ENCODE results near the gene CWH43. TPM values are rescaled to one million over a fixed set of nuclear protein-coding genes. Genes with fewer than 3 reads are reported as not detected.
"Not testable (repeated sequence)": the region's sequence is repeated elsewhere in the genome, so short reads cannot be mapped to it uniquely, and the experiment has no call there.

Gene CWH43
- total and polyA plus RNA-seq, 5 experiments from 2014 or later: not detected

- not testable (repeated sequence) for H3K36me3 Mint-ChIP-seq, H3K27me3 Mint-ChIP-seq, DNase-seq, H3K9me3 Mint-ChIP-seq, H3K4me3 Mint-ChIP-seq, ATAC-seq, H3K27ac Mint-ChIP-seq
- POLR2A ChIA-PET: interaction anchor here (1.5 kb wide), 1 partner anchor 13 kb away, joined by 6 read pairs; no protein-coding TSS in a partner anchor
- peaks cover 0 to 15% (median 8%) of the 10 kb centered on the region in 4 donors for H3K4me1 Mint-ChIP-seq
Measured at GRCh38 chr4:48957366-48957765, 28.7 kb upstream of the CWH43 start.

GRCh38 chr4:48958582-48958981 lies 27.5 kb upstream of the CWH43 start:
- Mint-ChIP-seq H3K4me3 (peak overlapping the region in 1 of 10 donors; percentile 30), H3K27me3 (peaks cover 0 to 4% (median 0%) of the 10 kb centered on the region in 5 donors), H3K4me1 (peaks cover 0 to 15% (median 8%) of the 10 kb centered on the region in 4 donors), H3K9me3 (no peaks in the 10 kb centered on the region), H3K36me3 (no peaks in the 10 kb centered on the region), H3K27ac (no peak overlapping the region)
- DNase-seq (no peak), ATAC-seq (no peak)
- POLR2A ChIA-PET: interaction anchor here (0.7 to 1.5 kb wide), 2 partner anchors 14 to 379 kb away, joined by 3 to 6 read pairs; no protein-coding TSS in a partner anchor

GRCh38 chr4:48960988-48961635 lies 25.0 kb upstream of the CWH43 start:
- peak overlapping the region in 2 of 10 donors; percentile 3 to 39 for H3K27ac Mint-ChIP-seq
- ATAC-seq (no peak), DNase-seq (no peak)
- H3K9me3 Mint-ChIP-seq: no peaks in the 10 kb centered on the region
- POLR2A ChIA-PET: no interaction called here
- H3K36me3 Mint-ChIP-seq: no peaks in the 10 kb centered on the region
- H3K4me3 Mint-ChIP-seq: no peak overlapping the region
- peaks cover 0 to 12% (median 8%) of the 10 kb centered on the region in 4 donors for H3K4me1 Mint-ChIP-seq
- peaks cover 0 to under 1% (median 0%) of the 10 kb centered on the region in 5 donors for H3K27me3 Mint-ChIP-seq

- ATAC-seq: no peak
- Mint-ChIP-seq H3K27ac (no peak overlapping the region), H3K36me3 (no peaks in the 10 kb centered on the region), H3K27me3 (no peaks in the 10 kb centered on the region), H3K4me3 (no peak overlapping the region), H3K9me3 (no peaks in the 10 kb centered on the region), H3K4me1 (peaks cover 0 to 7% (median 6%) of the 10 kb centered on the region in 4 donors)
- DNase-seq: no peak
- POLR2A ChIA-PET: interaction anchor here (0.6 to 0.9 kb wide), 2 partner anchors 18 to 184 kb away, joined by 3 read pairs; no protein-coding TSS in a partner anchor
Measured at GRCh38 chr4:48962636-48963035, 23.4 kb upstream of the CWH43 start.

- Mint-ChIP-seq H3K4me1 (peaks cover 0 to 2% (median 1%) of the 10 kb centered on the region in 4 donors), H3K36me3 (no peaks in the 10 kb centered on the region), H3K27ac (no peak overlapping the region), H3K9me3 (no peaks in the 10 kb centered on the region), H3K27me3 (no peaks in the 10 kb centered on the region), H3K4me3 (no peak overlapping the region)
- peak; percentile 52 to 87 (median 74) for DNase-seq
- ATAC-seq: peak; percentile 95 to 98
- POLR2A ChIA-PET: interaction anchor here (0.6 to 0.9 kb wide), 2 partner anchors 18 to 184 kb away, joined by 3 read pairs; no protein-coding TSS in a partner anchor
Measured at GRCh38 chr4:48963042-48963679, 22.9 kb upstream of the CWH43 start.

GRCh38 chr4:48967101-48967500 lies 19.0 kb upstream of the CWH43 start:
- DNase-seq: no peak
- POLR2A ChIA-PET: no interaction called here
- H3K36me3 Mint-ChIP-seq: no peaks in the 10 kb centered on the region
- H3K4me3 Mint-ChIP-seq: no peak overlapping the region
- ATAC-seq: no peak
- H3K27ac Mint-ChIP-seq: no peak overlapping the region
- H3K9me3 Mint-ChIP-seq: no peaks in the 10 kb centered on the region
- H3K4me1 Mint-ChIP-seq: no peaks in the 10 kb centered on the region
- H3K27me3 Mint-ChIP-seq: peaks cover 0 to 2% (median 0%) of the 10 kb centered on the region in 5 donors

GRCh38 chr4:48967631-48968030 lies 18.4 kb upstream of the CWH43 start:
- H3K4me1 Mint-ChIP-seq: no peaks in the 10 kb centered on the region
- POLR2A ChIA-PET: no interaction called here
- H3K27me3 Mint-ChIP-seq: peaks cover 0 to 2% (median 0%) of the 10 kb centered on the region in 5 donors
- no peak overlapping the region for H3K27ac Mint-ChIP-seq
- no peak overlapping the region for H3K4me3 Mint-ChIP-seq
- ATAC-seq: no peak
- no peaks in the 10 kb centered on the region for H3K9me3 Mint-ChIP-seq
- no peak for DNase-seq
- no peaks in the 10 kb centered on the region for H3K36me3 Mint-ChIP-seq

GRCh38 chr4:48968814-48969213 lies 17.3 kb upstream of the CWH43 start:
- H3K27ac Mint-ChIP-seq: peak overlapping the region in 1 of 10 donors; percentile 16
- H3K9me3 Mint-ChIP-seq: no peaks in the 10 kb centered on the region
- POLR2A ChIA-PET: no interaction called here
- peaks cover 0 to 8% (median 3%) of the 10 kb centered on the region in 5 donors for H3K27me3 Mint-ChIP-seq
- H3K4me3 Mint-ChIP-seq: no peak overlapping the region
- H3K36me3 Mint-ChIP-seq: no peaks in the 10 kb centered on the region
- ATAC-seq (no peak), DNase-seq (no peak)
- H3K4me1 Mint-ChIP-seq: no peaks in the 10 kb centered on the region

- ATAC-seq (no peak), DNase-seq (no peak)
- H3K4me3 Mint-ChIP-seq: no peak overlapping the region
- no peak overlapping the region for H3K27ac Mint-ChIP-seq
- H3K27me3 Mint-ChIP-seq: peaks cover under 1 to 13% (median 8%) of the 10 kb centered on the region in 5 donors
- no peaks in the 10 kb centered on the region for H3K36me3 Mint-ChIP-seq
- no peaks in the 10 kb centered on the region for H3K4me1 Mint-ChIP-seq
- no peaks in the 10 kb centered on the region for H3K9me3 Mint-ChIP-seq
- POLR2A ChIA-PET: no interaction called here
Measured at GRCh38 chr4:48970471-48970921, 15.6 kb upstream of the CWH43 start.

- Mint-ChIP-seq H3K27me3 (peaks cover 5 to 27% (median 16%) of the 10 kb centered on the region in 5 donors), H3K9me3 (no peaks in the 10 kb centered on the region), H3K4me1 (no peaks in the 10 kb centered on the region), H3K27ac (no peak overlapping the region), H3K4me3 (no peak overlapping the region), H3K36me3 (no peaks in the 10 kb centered on the region)
- no peak for ATAC-seq
- POLR2A ChIA-PET: no interaction called here
- DNase-seq: no peak
Measured at GRCh38 chr4:48974979-48975640, 11.0 kb upstream of the CWH43 start.

- DNase-seq (no peak), ATAC-seq (no peak)
- H3K27me3 Mint-ChIP-seq: peaks cover 5 to 27% (median 18%) of the 10 kb centered on the region in 5 donors
- H3K4me3 Mint-ChIP-seq: no peak overlapping the region
- H3K4me1 Mint-ChIP-seq: no peaks in the 10 kb centered on the region
- POLR2A ChIA-PET: no interaction called here
- H3K27ac Mint-ChIP-seq: no peak overlapping the region
- H3K36me3 Mint-ChIP-seq: no peaks in the 10 kb centered on the region
- H3K9me3 Mint-ChIP-seq: no peaks in the 10 kb centered on the region
Measured at GRCh38 chr4:48976041-48976440, 10.0 kb upstream of the CWH43 start.

GRCh38 chr4:48979914-48980579 lies 6.0 kb upstream of the CWH43 start:
- Mint-ChIP-seq H3K9me3 (peaks cover 0 to 20% (median 3%) of the 10 kb centered on the region in 9 donors), H3K27ac (no peak overlapping the region), H3K4me3 (no peak overlapping the region), H3K36me3 (no peaks in the 10 kb centered on the region), H3K27me3 (peaks cover 24 to 51% (median 35%) of the 10 kb centered on the region in 5 donors), H3K4me1 (no peaks in the 10 kb centered on the region)
- ATAC-seq: no peak
- no peak for DNase-seq
- POLR2A ChIA-PET: no interaction called here

Measured in naive thymus-derived CD8-positive, alpha-beta T cell (primary cell).